HEK293 (cell line): Measurements from ENCODE around the gene ATP6V0B.

Source experiments
- ZBTB7A ChIP-seq: fragments of 450-650 bp; formaldehyde crosslinking; IDR thresholded peaks from 2 replicates; pipeline ENCODE4 v1.5.1; 2016; ENCODE audit warnings: low read depth, missing biosample characterization, missing genetic modification characterization
- ZFP37 ChIP-seq: fragments of 450-650 bp; formaldehyde crosslinking; IDR thresholded peaks from 2 replicates; pipeline ENCODE4 v1.5.1; 2016; ENCODE audit warnings: missing biosample characterization, missing genetic modification characterization
- ZNF501 ChIP-seq: fragments of 450-650 bp; formaldehyde crosslinking; IDR thresholded peaks from 2 replicates; pipeline ENCODE4 v1.5.1; 2016; ENCODE audit warnings: missing biosample characterization, missing genetic modification characterization
- ZSCAN5A ChIP-seq: fragments of 450-650 bp; formaldehyde crosslinking; IDR thresholded peaks from 2 replicates; pipeline ENCODE4 v1.5.1; 2016; ENCODE audit warnings: missing biosample characterization, missing genetic modification characterization
- TF ChIP-seq, protein P1 (sequence below): fragments of 450-650 bp; formaldehyde crosslinking; IDR thresholded peaks from 2 replicates; pipeline ENCODE4 v1.5.1; 2016; ENCODE audit warnings: missing biosample characterization, missing genetic modification characterization

- TF ChIP-seq, protein P1, sequence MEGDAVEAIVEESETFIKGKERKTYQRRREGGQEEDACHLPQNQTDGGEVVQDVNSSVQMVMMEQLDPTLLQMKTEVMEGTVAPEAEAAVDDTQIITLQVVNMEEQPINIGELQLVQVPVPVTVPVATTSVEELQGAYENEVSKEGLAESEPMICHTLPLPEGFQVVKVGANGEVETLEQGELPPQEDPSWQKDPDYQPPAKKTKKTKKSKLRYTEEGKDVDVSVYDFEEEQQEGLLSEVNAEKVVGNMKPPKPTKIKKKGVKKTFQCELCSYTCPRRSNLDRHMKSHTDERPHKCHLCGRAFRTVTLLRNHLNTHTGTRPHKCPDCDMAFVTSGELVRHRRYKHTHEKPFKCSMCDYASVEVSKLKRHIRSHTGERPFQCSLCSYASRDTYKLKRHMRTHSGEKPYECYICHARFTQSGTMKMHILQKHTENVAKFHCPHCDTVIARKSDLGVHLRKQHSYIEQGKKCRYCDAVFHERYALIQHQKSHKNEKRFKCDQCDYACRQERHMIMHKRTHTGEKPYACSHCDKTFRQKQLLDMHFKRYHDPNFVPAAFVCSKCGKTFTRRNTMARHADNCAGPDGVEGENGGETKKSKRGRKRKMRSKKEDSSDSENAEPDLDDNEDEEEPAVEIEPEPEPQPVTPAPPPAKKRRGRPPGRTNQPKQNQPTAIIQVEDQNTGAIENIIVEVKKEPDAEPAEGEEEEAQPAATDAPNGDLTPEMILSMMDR (tag by site-specific recombination) = no peak
- TF ChIP-seq ZSCAN5A (no peak), ZFP37 (no peak), ZBTB7A (tag by site-specific recombination) (no peak), ZNF501 (tag by site-specific recombination) (no peak)
Measured at GRCh38 chr1:43942411-43942810, 32.3 kb upstream of the ATP6V0B start.
